Measurements from ENCODE around the gene RAD1.
A peak's percentile ranks its signal among the peaks of the same experiment; 100 is the strongest.

RAD1 gene

DNA sequence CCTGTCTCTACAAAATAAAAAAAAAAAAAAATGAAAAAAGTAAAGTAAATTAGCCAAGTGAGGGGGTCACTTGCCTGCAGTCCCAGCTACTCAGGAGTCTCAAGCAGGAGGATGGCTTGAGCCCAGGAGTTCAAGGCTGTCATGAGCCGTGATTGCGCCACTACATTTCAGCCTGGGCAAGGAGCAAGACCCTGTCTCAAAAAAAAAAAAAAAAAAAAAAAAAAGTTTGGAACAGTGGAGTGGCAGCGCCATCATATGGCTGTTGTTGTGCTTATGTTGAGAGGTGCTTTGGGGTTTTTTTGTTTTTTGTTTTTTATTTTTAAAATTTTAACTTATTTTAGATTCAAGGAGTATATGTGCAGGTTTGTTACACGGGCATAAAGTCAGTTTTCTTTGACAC is 3.8 kb upstream of the RAD1 start:
- no peak for DNase-seq (ENCODE audit: low read depth, low spot score)

DNA sequence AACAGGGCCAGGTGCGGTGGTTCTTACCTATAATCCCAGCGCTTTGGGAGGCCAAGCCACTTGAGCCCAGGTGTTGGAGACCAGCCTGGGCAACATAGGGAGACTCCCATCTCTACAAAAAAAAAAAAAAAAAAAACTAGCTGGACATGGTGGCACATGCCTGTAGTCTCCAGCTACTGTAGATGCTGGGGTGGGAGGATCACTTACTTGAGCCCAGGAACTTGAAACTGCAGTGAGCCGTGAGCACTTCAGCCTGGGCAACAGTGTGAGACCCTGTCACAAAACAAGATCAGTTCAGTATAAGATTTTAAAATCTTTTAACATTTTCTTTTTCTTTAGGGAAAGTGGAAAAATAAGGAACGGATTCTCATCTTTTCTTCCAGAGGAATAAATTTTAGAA is 2.7 kb upstream of the RAD1 start:
- no peak overlapping the region for H3K27ac ChIP-seq
- no peak for DNase-seq (ENCODE audit: low read depth, low spot score)

More for the DNA sequence above, 3.8 kb upstream of the RAD1 start:
- H3K27ac ChIP-seq, result no peak overlapping the region

GRCh38 chr5:34916518-34916917 is 1.2 kb upstream of the RAD1 start:
- DNase-seq (ENCODE audit: low read depth, low spot score), result no peak
- no peak overlapping the region for H3K27ac ChIP-seq

GRCh38 chr5:34915856-34916192 is 520 bp upstream of the RAD1 start:
- DNase-seq (ENCODE audit: low read depth, low spot score), result no peak
- peak overlapping the region; percentile 74 for H3K27ac ChIP-seq

GRCh38 chr5:34914671-34915138 is 599 bp downstream of the RAD1 start:
- H3K27ac ChIP-seq, result peak overlapping the region; percentile 74
- no peak for DNase-seq (ENCODE audit: low read depth, low spot score)

GRCh38 chr5:34913072-34913471 is 2.2 kb downstream of the RAD1 start:
- DNase-seq (ENCODE audit: low read depth, low spot score), result no peak
- no peak overlapping the region for H3K27ac ChIP-seq

DNA sequence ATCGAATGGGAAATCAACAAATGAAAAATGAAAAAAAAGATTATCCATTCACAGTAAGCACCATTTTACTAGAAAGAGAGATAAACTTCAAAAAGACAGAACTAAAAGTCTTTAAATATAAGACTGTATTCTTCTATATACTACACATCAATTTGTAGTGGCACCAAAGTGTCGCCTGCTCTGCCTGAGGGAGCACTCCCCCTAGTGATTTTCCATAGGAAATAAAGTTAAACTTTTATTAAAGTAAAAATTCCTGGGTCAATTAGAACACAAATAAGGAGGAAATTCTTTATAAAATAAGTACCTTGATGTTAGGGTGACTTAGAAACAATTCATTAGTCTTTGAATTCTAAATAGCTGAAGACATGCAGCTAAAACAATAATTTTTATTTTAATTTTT is 9.7 kb downstream of the RAD1 start:
- no peak for DNase-seq (ENCODE audit: low read depth, low spot score)
- no peak overlapping the region for H3K27ac ChIP-seq

DNA sequence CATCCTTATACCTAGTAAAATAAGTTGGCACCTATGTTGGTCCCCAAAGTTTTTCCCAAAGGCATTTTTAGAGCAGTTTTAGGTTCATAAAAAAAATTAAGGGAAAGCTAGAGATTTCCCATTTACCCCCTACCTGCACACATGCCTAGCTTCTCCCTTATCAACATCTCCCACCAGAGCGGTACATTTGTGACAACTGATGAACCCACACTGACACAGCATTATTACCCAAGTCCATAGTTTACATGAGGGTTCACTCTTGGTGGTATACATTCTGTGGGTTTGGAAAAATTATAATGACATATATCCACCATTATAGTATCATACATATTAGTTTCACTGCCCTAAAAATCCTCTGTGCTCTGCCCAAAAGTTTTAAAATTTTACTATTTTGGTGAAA is 12.0 kb downstream of the RAD1 start:
- no peak for DNase-seq (ENCODE audit: low read depth, low spot score)

GRCh38 chr5:34900652-34901051 is 14.7 kb downstream of the RAD1 start:
- no peak overlapping the region for H3K27ac ChIP-seq

More for the DNA sequence above, 12.0 kb downstream of the RAD1 start:
- H3K27ac ChIP-seq, result no peak overlapping the region

DNA sequence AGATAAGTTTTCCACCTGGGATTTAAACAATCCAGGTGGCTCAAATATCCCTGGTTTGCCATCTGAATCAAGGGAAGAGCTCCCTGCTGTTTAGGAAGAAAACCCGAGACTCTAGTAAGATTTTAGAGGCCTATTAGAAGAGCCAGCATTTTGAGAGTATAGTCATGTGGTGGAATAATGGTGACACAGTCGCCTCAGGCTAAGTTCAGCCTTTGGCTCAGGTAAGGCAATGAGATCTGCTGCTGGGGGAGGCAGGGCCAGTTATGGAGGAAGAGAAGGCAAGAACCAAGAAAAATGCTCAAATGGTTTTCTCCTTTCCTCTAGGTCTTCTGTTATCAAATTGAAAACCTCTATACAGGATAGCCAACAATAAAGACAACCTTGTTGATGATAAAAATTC is 16.2 kb downstream of the RAD1 start:
- DNase-seq (ENCODE audit: low read depth, low spot score), result no peak
- H3K27ac ChIP-seq, result no peak overlapping the region

More at GRCh38 chr5:34900652-34901051, 14.7 kb downstream of the RAD1 start:
- no peak for DNase-seq (ENCODE audit: low read depth, low spot score)

GRCh38 chr5:34898258-34898895 is 16.9 kb downstream of the RAD1 start:
- no peak overlapping the region for H3K27ac ChIP-seq
- DNase-seq (ENCODE audit: low read depth, low spot score), result no peak

DNA sequence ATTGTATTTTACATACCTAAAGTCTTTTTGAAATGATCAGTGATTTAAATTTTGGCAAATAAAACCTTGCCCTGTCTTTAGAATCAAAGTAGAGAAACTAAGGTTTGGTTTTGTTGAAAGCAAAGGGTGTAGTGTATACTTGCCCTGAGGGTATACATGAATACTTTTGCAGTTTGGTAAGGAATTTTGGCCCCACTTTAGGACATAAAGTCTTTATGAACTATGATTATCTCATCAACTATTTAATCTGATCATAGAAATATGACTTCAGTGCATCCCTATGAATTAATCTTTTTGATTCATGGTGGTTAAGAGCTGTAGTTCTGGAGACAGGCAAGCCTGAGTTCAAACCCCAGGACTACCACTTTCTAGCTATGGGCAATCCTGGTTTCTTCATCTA is 17.7 kb downstream of the RAD1 start:
- DNase-seq (ENCODE audit: low read depth, low spot score), result no peak

GRCh38 chr5:34895641-34896419 is 19.5 kb downstream of the RAD1 start:
- no peak for DNase-seq (ENCODE audit: low read depth, low spot score)

More for the DNA sequence above, 17.7 kb downstream of the RAD1 start:
- no peak overlapping the region for H3K27ac ChIP-seq

GRCh38 chr5:34894716-34895115 is 20.6 kb downstream of the RAD1 start:
- no peak overlapping the region for H3K27ac ChIP-seq
- no peak for DNase-seq (ENCODE audit: low read depth, low spot score)

More at GRCh38 chr5:34895641-34896419, 19.5 kb downstream of the RAD1 start:
- H3K27ac ChIP-seq, result no peak overlapping the region

- DNase-seq (ENCODE audit: low read depth, low spot score), result no peak
- H3K27ac ChIP-seq, result no peak overlapping the region
Measured at GRCh38 chr5:34892414-34892813, 22.9 kb downstream of the RAD1 start.

DNA sequence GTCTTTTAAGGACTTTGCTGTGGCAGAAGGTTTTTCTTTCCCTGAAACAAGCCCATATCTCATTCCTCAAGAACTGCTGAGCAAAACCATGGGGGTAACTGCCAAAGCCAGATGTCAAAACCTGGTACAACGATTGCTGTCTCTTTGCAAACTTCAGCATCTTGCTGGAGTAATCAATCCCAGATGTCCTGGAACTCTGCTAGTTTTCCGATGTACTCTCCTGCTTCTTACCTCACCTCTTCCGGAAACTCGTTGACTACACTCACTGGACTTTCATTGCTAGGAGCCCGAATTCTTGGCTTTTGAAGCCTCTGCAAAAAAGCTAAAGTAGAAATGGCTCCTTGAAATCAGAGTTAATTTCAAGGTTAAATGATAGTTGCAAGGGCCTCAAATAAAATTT is 23.3 kb downstream of the RAD1 start:
- H3K27ac ChIP-seq, result no peak overlapping the region
- no peak for DNase-seq (ENCODE audit: low read depth, low spot score)

DNA sequence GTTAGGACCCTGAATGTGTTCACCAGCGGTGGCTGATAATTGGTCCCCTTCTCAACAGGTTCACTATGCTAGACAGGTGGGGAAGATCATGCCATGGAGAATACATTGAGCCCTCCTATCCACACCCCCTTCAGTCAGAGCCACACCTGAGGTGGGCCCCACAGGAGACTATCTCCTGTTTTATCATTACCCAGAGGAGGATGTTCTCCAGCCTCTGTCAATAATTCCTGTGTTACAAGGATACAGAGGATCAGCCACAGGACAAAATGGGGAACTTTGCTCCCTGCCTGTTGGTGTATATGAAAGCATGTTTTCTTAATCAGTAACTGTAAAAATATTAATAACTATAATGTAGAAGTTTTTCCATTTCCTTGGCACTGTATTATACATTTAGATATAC is 25.9 kb downstream of the RAD1 start:
- DNase-seq (ENCODE audit: low read depth, low spot score), result no peak
- no peak overlapping the region for H3K27ac ChIP-seq

- H3K27ac ChIP-seq, result no peak overlapping the region
- DNase-seq (ENCODE audit: low read depth, low spot score), result no peak
Measured at GRCh38 chr5:34886392-34887119, 28.7 kb downstream of the RAD1 start.

DNA sequence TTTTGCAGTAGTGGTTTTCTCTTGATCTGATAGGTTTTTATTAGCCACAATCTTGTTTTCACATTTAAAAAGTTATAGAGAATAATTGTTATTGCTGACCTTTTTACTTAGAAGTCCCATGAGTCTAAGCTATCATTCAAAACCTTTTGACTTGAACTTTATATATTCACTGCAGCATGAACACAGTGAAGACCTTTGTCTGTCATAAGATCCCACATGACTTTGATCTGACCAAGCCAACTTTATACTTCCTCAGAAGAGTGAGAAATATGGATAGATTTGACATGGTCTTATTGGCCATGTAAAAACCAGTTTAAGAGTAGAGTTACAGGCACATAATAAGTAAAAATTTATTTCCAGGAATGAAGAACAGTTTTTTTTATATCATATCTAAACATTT is 34.1 kb downstream of the RAD1 start:
- no peak overlapping the region for H3K27ac ChIP-seq

DNA sequence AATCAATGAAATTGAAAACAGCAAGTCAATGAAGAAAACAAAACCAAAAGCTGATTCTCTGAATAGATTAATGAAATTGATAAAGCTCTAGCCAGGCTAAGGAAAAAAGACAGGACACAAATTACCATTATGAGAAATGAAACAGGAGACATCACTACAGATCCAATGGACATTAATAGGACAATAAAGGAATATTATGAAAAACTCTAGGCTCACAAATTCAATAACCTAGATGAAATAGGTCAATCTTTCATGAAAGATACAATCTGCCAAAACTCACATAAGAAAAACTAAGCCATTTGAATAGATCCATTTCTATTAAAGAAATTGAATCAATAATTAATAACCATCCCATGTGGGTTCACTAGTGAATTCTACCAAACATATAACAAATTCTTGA is 39.0 kb downstream of the RAD1 start:
- no peak for DNase-seq (ENCODE audit: low read depth, low spot score)
- H3K27ac ChIP-seq, result no peak overlapping the region

More for the DNA sequence above, 34.1 kb downstream of the RAD1 start:
- DNase-seq (ENCODE audit: low read depth, low spot score), result no peak

DNA sequence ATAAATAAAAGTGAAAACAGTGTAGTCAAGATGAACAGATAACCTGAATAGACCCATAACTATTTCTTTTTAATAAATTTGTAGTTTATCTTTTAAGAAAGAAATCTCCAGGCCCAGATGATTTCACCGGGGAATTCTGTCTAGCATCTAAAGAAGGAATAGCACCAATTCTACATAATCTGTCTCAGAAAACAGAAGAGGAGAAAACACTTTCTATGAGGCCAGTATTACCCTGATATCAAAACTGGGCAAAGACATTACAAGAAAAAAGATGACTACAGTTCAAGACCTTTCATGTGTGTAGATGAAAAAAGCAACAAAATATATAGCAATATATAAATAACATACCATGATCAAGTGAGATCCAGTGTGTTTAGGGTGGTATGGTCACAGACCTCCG is 44.9 kb downstream of the RAD1 start:
- no peak for DNase-seq (ENCODE audit: low read depth, low spot score)
- no peak overlapping the region for H3K27ac ChIP-seq
